HG02763 (cell line): ENCODE results near the gene ZNF2.
A peak's percentile ranks its signal among the peaks of the same experiment; 100 is the strongest.

Experiments
- ATAC-seq: cut with Tn5 transposase; IDR thresholded peaks from one replicate; pipeline ENCODE4 v1.9.1; 2021; ENCODE audit warnings: mild to moderate bottlenecking, moderate library complexity; ENCODE audit not compliant: unreplicated experiment

Gene ZNF2

DNA sequence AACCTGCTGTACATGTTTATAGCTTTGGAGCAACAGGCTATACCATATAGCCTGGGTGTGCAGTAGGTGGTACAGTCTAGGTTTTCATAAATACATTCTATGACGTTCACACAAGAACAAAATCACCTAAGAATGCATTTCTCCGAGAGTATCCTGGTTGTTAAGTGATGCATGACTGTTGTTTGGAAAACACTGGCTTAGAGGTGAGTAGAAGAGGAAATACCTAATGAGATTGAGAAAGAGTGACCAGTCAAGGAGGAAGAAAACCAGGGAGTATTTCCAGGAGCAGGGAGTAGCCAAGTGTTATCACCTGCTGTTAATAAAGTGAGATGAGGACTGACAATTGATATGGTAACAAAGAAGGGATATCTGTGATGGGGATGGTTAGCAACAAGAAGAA lies 38.8 kb downstream of the ZNF2 start:
- ATAC-seq, result no peak

DNA sequence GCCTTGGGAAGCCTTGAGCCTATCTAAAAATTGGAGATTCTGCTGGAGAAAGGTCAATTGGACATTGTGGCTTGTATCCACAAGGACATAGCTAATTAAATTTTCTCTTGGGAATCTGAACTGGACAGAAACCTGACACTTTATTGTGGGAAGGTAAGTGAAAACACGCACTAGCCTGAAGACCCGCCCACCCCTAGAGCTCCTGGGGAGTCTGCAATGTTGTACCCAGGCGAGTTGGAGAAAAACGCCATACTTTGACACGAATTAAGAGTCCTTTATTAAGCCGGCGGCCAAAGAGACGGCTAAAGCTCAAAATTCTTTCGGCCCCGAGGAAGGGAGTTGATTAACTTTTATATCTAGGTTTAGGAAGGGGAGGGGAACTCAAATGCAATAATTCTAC lies 40.5 kb downstream of the ZNF2 start:
- no peak for ATAC-seq

- peak; percentile 95 for ATAC-seq
These were observed 41.7 kb downstream of the ZNF2 start, which contains the start of gene ZNF892 for GRCh38 chr2:95207111-95207961. Gene ZNF892, plus strand, starts transcription at chr2:95207521. Its CDS starts 295 bp downstream, at chr2:95207816.

- ATAC-seq, result no peak
These were observed 42.5 kb downstream of the ZNF2 start for GRCh38 chr2:95208106-95208505.

GRCh38 chr2:95215018-95215612 lies 49.5 kb downstream of the ZNF2 start:
- no peak for ATAC-seq

DNA sequence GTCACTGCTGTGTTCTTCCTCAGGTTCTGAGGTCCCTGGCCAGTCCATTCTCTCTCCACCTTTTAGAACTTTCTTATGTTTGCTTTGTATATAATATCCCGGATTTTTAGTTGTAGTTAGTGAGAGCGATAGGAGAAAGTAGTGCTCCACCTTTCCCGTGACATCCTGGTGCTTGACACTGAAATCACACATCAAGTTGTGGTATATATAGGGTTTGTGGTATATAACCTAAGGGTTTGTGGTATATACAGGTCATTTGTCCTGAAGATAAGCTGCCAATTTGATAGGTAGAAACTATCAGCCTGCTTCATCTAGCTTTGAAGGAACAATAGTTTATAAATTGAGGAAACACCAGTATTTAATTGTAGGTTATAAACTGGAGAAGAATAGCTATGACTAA lies 54.8 kb downstream of the ZNF2 start:
- no peak for ATAC-seq

- ATAC-seq, result no peak
These were observed 60.0 kb downstream of the ZNF2 start for GRCh38 chr2:95225658-95226057.

DNA sequence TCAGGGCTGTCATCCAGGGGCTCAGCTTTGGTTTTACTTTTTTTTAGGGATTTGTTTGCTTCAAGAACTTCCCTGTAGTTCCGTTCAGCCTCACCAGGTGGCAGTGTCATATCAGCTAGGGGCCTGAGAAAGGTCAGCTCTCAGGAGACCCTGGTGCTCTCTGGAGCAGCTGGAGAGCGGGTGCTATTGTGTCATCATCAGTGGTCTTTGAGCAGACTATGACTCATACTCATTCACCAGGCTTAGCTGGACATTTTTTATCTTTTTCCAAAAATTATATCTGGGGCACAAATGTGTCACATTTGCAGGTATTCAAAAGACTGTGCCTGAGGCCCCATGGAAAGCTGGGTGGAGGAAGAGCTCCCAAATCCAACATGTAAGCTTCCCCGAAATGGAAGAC lies 66.1 kb downstream of the ZNF2 start:
- no peak for ATAC-seq

GRCh38 chr2:95232232-95232631 lies 66.6 kb downstream of the ZNF2 start:
- no peak for ATAC-seq
